ENCODE data around the gene SLC39A3.

GRCh38 chr19:2714531-2715269, 25.1 kb downstream of the SLC39A3 start:
- TF ChIP-seq REST (IDR thresholded peaks at IDR 0.05; ENCODE audit: low read depth): no peak
- no peak for TF ChIP-seq CEBPB (IDR thresholded peaks at IDR 0.05)
- TF ChIP-seq TAF1 (IDR thresholded peaks at IDR 0.05; ENCODE audit: low read depth): no peak
- TF ChIP-seq RAD21 (IDR thresholded peaks at IDR 0.05; ENCODE audit: low read depth): no peak
- TF ChIP-seq MAX (IDR thresholded peaks at IDR 0.05): no peak
- no peak for TF ChIP-seq YY1 (IDR thresholded peaks at IDR 0.05; ENCODE audit: low read depth)
- no peak for TF ChIP-seq EGR1 (IDR thresholded peaks at IDR 0.05)
- no peak for TF ChIP-seq CREB1 (IDR thresholded peaks at IDR 0.05; ENCODE audit: low read depth)
- TF ChIP-seq EP300 (IDR thresholded peaks at IDR 0.05; ENCODE audit: borderline replicate concordance): no peak
- no peak for TF ChIP-seq USF1 (IDR thresholded peaks at IDR 0.05)
- no peak for TF ChIP-seq ZBTB7A (IDR thresholded peaks at IDR 0.05; ENCODE audit: low read depth)

All from Ishikawa (cell line).